ENCODE data around the gene NEMP1. TPM values are rescaled to one million over a fixed set of nuclear protein-coding genes. Genes with fewer than 3 reads are reported as not detected.

Gene NEMP1
- total and polyA plus RNA-seq, 2 of the 8 experiments (the other 6 are each of a cell fraction or from before 2014, with no cell fraction given) = 30.1 to 43.2 TPM

Other genes with a start within 250 kb of the NEMP1 start
- not detected in 2 replicates for gene SDR9C7, start 144.4 kb downstream of the NEMP1 start, total RNA-seq (2021; fragmentation: NEBNext Ultra II Directional; extraction: Animal tissue kit (Norgen Biotek cat#: 25700))
- gene SDR9C7, start 144.4 kb downstream of the NEMP1 start, polyA plus RNA-seq (2011; rRNA removed) = 0.11 TPM in 1 of 2 replicates, not detected in the other
- gene RDH16, start 121.2 kb downstream of the NEMP1 start, total RNA-seq (2021; fragmentation: NEBNext Ultra II Directional; extraction: Animal tissue kit (Norgen Biotek cat#: 25700)) = 0.30 and 0.46 TPM in 2 replicates
- gene RDH16, start 121.2 kb downstream of the NEMP1 start, polyA plus RNA-seq (2011; rRNA removed) = 0.79 and 0.93 TPM in 2 replicates
- 24.5 and 25.0 TPM in 2 replicates for gene ZBTB39, start 72.2 kb downstream of the NEMP1 start, total RNA-seq (2021; fragmentation: NEBNext Ultra II Directional; extraction: Animal tissue kit (Norgen Biotek cat#: 25700))
- 19.3 and 21.0 TPM in 2 replicates for gene ZBTB39, start 72.2 kb downstream of the NEMP1 start, polyA plus RNA-seq (2011; rRNA removed)
- 9.7 and 11.7 TPM in 2 replicates for gene TAC3, start 62.3 kb downstream of the NEMP1 start, total RNA-seq (2021; fragmentation: NEBNext Ultra II Directional; extraction: Animal tissue kit (Norgen Biotek cat#: 25700))
- gene TAC3, start 62.3 kb downstream of the NEMP1 start, polyA plus RNA-seq (2011; rRNA removed) = 36.0 and 45.3 TPM in 2 replicates
- 0.52 and 0.54 TPM in 2 replicates for gene MYO1A, start 28.7 kb downstream of the NEMP1 start, total RNA-seq (2021; fragmentation: NEBNext Ultra II Directional; extraction: Animal tissue kit (Norgen Biotek cat#: 25700))
- gene MYO1A, start 28.7 kb downstream of the NEMP1 start, polyA plus RNA-seq (2011; rRNA removed) = 0.60 and 0.77 TPM in 2 replicates
- gene NAB2, start 10.3 kb upstream of the NEMP1 start, total RNA-seq (2021; fragmentation: NEBNext Ultra II Directional; extraction: Animal tissue kit (Norgen Biotek cat#: 25700)) = 20.6 and 20.9 TPM in 2 replicates
- 23.5 and 30.8 TPM in 2 replicates for gene NAB2, start 10.3 kb upstream of the NEMP1 start, polyA plus RNA-seq (2011; rRNA removed)
- gene STAT6, start 32.6 kb upstream of the NEMP1 start, total RNA-seq (2021; fragmentation: NEBNext Ultra II Directional; extraction: Animal tissue kit (Norgen Biotek cat#: 25700)) = 26.8 and 32.9 TPM in 2 replicates
- gene STAT6, start 32.6 kb upstream of the NEMP1 start, polyA plus RNA-seq (2011; rRNA removed) = 38.7 and 52.2 TPM in 2 replicates
- gene LRP1, start 49.7 kb upstream of the NEMP1 start, total RNA-seq (2021; fragmentation: NEBNext Ultra II Directional; extraction: Animal tissue kit (Norgen Biotek cat#: 25700)) = 92.5 and 99.1 TPM in 2 replicates
- gene LRP1, start 49.7 kb upstream of the NEMP1 start, polyA plus RNA-seq (2011; rRNA removed) = 35.3 and 59.0 TPM in 2 replicates
- not detected in 2 replicates for gene LRP1-AS, start 68.8 kb upstream of the NEMP1 start, total RNA-seq (2021; fragmentation: NEBNext Ultra II Directional; extraction: Animal tissue kit (Norgen Biotek cat#: 25700))
- gene LRP1-AS, start 68.8 kb upstream of the NEMP1 start, polyA plus RNA-seq (2011; rRNA removed) = not detected in 2 replicates
- gene NXPH4, start 138.0 kb upstream of the NEMP1 start, total RNA-seq (2021; fragmentation: NEBNext Ultra II Directional; extraction: Animal tissue kit (Norgen Biotek cat#: 25700)) = 1.7 and 1.8 TPM in 2 replicates
- gene NXPH4, start 138.0 kb upstream of the NEMP1 start, polyA plus RNA-seq (2011; rRNA removed) = 0.92 and 1.4 TPM in 2 replicates
- 274 and 283 TPM in 2 replicates for gene SHMT2, start 150.9 kb upstream of the NEMP1 start, total RNA-seq (2021; fragmentation: NEBNext Ultra II Directional; extraction: Animal tissue kit (Norgen Biotek cat#: 25700))
- 520 and 847 TPM in 2 replicates for gene SHMT2, start 150.9 kb upstream of the NEMP1 start, polyA plus RNA-seq (2011; rRNA removed)
- 1.3 and 1.9 TPM in 2 replicates for gene STAC3, start 172.4 kb upstream of the NEMP1 start, total RNA-seq (2021; fragmentation: NEBNext Ultra II Directional; extraction: Animal tissue kit (Norgen Biotek cat#: 25700))
- gene STAC3, start 172.4 kb upstream of the NEMP1 start, polyA plus RNA-seq (2011; rRNA removed) = 0.70 and 0.77 TPM in 2 replicates